GM18499 (cell line): ENCODE measurements around the gene DCAF4.

ENCODE experiments used
- ATAC-seq: cut with Tn5 transposase; IDR thresholded peaks from one replicate; pipeline ENCODE4 v1.9.1; 2021; ENCODE audit warnings: moderate number of reproducible peaks; ENCODE audit not compliant: insufficient read depth, unreplicated experiment

Gene DCAF4

DNA sequence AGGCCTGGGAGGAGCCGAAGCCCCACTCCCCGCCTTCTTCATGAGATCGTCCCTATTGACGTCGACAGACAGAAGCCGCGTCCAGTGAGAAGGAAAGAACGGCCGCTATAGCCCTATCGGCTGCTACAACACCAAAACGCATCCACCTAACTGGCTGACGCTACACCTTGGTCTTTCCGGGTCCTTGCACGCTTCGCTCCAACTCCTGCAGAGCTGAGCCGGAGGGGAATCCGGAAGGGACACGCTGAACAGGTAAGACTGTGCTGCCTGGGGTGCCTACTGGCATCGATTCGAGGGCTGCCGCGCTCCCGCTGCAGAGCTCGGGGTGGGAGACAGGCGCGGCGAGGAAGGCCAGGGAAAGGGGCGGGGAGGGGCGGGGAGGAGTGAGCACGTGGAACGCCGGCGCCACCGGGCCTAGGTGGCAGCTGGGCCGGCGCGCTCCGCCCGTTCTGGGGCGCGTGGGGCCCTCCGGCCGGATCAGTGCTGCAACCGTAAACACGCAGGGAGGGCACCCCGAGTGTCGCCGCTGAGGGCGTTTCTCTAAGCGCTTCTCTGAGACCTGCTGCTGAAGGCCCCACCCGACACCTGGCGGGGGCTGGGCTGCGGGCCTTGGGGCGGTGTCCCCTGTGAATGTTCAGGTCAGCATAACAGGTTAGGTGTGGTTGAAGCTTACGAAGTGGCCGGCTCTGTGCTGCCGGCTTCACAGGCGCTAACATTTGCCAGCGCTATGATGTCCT lies at the start of gene DCAF4:
Gene DCAF4, plus strand, starts transcription at position 173 of the 737 bp plus-strand sequence. CDS start 11,515 bp downstream, outside the sequence.
- ATAC-seq: peak; percentile 81

DNA sequence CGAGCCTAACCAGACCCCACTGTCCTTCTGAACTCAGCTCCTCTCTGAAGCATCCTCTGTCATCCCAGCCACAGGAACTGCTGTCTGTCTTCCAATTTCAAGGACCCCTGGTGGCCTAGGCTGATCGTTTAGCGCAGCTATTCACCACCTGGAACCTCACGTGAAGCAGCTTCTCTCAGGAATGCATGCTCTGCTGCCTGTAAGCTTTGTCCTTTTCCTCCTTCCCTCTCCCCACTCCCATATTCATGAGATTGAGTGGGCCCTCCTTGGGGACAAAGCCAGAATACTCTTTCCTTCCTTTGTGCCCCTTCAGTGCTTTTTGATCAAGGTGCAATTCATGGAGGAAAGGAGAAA lies 49.6 kb upstream of the DCAF4 start:
- no peak for ATAC-seq

DNA sequence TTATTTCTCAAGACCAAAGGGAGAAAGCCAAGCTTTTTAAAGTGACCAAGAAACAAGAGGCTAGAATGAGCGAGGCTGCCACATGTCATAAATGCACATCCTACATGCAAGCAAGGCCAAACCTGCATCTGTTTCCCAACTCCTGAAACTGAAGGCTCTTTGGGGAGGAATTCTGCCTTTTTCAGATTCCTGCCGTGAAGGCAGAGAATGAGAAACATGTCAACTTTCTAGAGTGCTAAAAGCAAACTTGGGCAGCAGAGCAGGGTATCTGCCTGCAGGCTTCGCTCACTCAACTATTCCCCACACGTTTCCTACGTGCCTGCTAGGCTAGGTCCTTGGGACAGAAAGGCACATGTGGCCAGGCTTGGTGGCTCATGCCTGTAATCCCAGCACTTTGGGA lies 47.5 kb upstream of the DCAF4 start:
- ATAC-seq: no peak

- no peak for ATAC-seq
Measured at GRCh38 chr14:72879431-72879830, 46.8 kb upstream of the DCAF4 start.

DNA sequence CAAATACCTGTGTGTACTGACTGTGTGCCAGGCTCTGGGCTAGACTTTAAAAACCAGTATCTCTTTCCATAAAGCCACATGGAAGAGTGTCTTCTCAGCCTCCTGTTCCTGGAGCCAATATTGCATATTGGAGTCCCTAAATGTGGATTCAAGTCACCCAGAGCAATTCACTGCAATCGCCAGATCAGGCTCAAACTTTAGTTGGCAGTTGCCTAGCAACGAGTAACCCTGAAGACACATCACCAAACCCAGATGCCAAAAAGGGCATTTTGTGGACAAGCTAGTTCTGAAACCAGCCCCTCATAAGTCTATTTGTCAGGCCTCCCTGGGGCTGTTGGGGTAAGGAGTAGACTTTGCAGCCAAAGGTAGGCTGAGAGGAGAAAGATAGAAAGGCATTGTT lies 46.1 kb upstream of the DCAF4 start:
- no peak for ATAC-seq

- no peak for ATAC-seq
Measured at GRCh38 chr14:72880820-72881219, 45.4 kb upstream of the DCAF4 start.

DNA sequence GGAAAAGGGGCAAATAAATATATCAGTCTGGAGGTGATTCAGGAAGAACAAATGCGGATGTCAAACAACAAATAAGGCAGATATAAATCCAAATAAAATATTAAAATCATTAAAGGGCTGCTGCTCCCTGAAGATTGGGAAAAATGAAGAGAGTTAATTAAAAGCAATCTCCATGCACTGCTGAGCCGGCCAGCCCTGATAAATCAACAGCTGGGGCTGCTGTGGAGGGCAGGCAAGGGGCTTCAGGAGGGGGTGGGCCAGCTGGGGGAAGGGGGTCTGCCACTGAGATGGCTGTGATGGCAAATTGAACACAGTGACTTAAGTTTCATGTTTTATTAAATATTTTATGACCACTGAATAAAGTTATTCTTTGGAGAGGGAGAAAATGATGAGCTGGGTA lies 44.7 kb upstream of the DCAF4 start:
- no peak for ATAC-seq

DNA sequence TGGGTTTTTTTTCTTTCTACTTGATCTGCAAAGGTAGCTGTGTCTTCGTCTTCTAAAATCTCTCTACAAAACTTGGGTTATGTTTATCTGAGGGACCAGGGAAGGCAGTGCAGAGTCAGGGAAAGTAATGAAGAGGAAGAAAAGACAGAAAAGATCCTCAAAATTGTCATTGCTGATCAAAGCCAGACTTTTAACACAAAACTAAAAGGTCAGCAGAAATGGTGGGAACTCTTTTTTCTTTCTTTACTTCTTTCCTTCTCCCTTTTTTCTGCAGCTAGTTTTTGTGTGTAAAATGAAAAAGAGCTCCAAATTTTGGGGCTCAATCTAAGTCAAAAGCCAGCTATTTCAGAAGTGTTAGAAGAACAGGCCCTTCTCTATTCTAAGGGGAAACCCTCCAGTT lies 44.2 kb upstream of the DCAF4 start:
- ATAC-seq: no peak

DNA sequence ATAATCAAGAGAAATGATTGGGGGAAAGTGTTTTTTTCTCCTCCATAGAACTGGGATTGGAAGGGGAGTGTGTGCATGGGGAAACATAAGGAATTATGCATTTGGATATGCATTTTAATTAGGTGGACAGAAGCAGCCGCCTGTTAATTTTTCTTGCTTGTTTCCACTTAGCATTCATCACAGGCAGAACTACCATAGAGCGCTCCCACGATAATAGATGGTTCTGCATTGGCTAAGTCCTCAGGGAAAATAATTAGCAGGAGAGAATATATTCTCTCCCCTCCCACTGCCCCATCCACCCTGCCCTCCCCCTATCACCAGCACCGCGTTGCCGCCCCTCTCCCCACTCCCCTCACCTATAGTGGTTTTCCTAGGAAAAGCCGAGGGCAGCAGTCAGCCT lies 43.8 kb upstream of the DCAF4 start:
- no peak for ATAC-seq

- no peak for ATAC-seq
Measured at GRCh38 chr14:72883109-72883508, 43.2 kb upstream of the DCAF4 start.

- ATAC-seq: no peak
Measured at GRCh38 chr14:72883961-72884360, 42.3 kb upstream of the DCAF4 start.

DNA sequence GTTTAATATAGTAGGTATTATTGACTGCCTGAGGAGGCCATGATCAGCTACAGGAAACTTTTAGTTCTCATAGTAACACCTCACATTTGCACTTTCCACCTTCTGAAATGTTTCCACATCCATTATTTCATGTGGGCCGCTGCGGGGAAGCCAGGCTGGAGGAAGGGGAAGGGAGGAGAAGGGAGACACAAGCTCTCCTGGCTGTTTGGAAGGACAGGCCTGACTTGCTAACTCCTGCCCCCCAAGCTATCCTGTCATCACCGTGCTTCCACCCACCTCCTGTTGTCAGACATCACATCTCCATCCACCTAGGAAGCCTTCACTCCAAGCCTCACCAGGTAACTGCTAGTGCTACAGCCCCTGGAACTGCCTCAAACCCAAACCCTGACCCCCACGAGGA lies 41.9 kb upstream of the DCAF4 start:
- no peak for ATAC-seq

- no peak for ATAC-seq
Measured at GRCh38 chr14:72887514-72887913, 38.8 kb upstream of the DCAF4 start.

DNA sequence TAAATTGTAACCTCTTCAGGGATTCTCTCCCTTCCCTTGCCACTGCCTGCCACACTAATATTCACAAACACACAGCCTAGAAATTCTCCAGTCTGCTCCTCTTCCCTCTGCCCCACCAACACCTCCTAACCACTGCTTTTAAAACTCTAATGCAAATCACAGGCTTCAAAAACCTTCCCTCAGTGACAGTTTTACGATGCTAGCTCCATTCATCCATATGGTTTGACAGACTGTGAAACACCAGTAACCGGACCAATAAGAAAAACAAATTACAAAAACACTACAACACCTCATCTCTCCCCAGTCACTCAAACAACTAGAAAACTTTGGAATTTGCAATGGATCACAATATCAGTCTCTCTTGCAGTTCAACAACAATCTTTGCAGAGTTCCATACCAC lies 38.1 kb upstream of the DCAF4 start:
- ATAC-seq: no peak

- ATAC-seq: no peak
Measured at GRCh38 chr14:72888636-72889201, 37.5 kb upstream of the DCAF4 start.

GRCh38 chr14:72889366-72889765 lies 36.9 kb upstream of the DCAF4 start:
- ATAC-seq: no peak

- ATAC-seq: no peak
Measured at GRCh38 chr14:72891666-72892102, 34.6 kb upstream of the DCAF4 start.

GRCh38 chr14:72892103-72892878 lies 34.0 kb upstream of the DCAF4 start:
- no peak for ATAC-seq

DNA sequence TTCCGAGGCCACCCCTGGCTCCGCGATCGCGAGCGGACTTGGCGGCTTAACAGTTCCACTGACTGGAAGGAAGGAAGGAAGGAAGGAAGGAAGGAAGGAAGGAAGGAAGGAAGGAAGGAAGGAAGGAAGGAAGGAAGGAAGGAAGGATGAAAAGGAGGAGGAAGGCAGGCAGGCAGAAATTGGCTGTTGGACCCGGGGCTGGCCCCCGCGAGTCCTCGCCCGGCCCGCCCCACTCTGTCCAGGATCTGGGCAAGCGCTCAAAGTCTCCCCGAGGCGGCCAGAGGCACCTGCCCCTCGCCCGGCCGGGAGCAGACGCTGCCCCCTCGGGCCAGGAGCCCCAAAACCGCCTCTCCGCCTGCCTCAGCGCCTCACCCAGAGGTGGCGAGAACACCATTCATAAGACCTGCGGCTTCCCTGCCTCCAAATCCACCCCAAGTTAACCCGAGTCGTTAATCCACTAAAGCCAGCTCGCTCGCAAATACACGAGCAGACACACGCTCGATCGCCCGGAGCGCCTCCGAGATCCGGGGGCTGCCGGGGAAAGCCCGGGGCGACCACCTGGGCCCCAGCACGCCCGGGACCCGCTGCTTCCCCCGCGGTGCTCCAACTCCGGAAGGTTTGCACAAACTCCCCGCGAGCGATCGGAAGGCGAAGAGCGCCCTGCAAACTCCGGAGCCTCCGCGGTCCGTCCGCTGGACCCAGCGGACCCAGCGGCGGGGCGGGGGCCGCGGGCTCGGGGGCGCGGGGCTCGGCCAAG lies 33.2 kb upstream of the DCAF4 start:
- ATAC-seq: no peak

GRCh38 chr14:72893636-72894322 lies 32.5 kb upstream of the DCAF4 start, which contains the start of gene DPF3:
TSS of gene DPF3 (minus strand) at chr14:72894101. CDS start at chr14:72894088, 13 bp downstream.
- peak; percentile 87 for ATAC-seq
